A549 (cell line): ENCODE results near the gene TRIM39. TPM values are rescaled to one million over a fixed set of nuclear protein-coding genes. Genes with fewer than 3 reads are reported as not detected.

Source experiments
- ATAC-seq, 2 experiments: fragments of 200-7000 bp in 1 of 2; fragments of >200 bp in 1 of 2; cut with Nextera tagmentation in 1 of 2; cut with Tn5 transposase in 1 of 2; 3 replicates each; pipeline versions ENCODE4 v1.8.0 to v1.9.1; 2018 to 2020; ENCODE audit warnings: mild to moderate bottlenecking in 1 of 2, moderate library complexity in 1 of 2
- CTCF ChIA-PET: fragments of 300-600 bp; sonication (Branson Sonifier 250); formaldehyde crosslinking; extraction: SDS; loops from one replicate; lab custom pipeline; 2021; ENCODE audit warnings: antibody characterized with exemption, inconsistent platforms; lab: Yijun Ruan, JAX
- POLR2A ChIA-PET: fragments of 350-600 bp; formaldehyde crosslinking; extraction: SDS; loops from one replicate; lab custom pipeline; 2021; ENCODE audit warnings: antibody characterized with exemption, inconsistent platforms; lab: Yijun Ruan, JAX
- DNase-seq, 2 experiments: peaks; one replicate each; pipeline versions ENCODE4 v3.0.0 to v3.0.0-alpha.2; 2011 to 2016; ENCODE audit warnings: low read depth in 1 of 2, low spot score in 1 of 2
- FAIRE-seq: peaks from 2 replicates; lab custom pipeline; 2011; peaks lifted over from hg19 to GRCh38; lab: Jason Lieb, UNC
- H3K27ac ChIP-seq, 2 experiments: fragments of >200 bp; sonication (Bioruptor Twin); formaldehyde crosslinking; 3 replicates each; pipeline ENCODE4 v1.5.1; 2016 to 2017
- H3K4me1 ChIP-seq: fragments of >200 bp; sonication (Bioruptor Twin); formaldehyde crosslinking; 3 replicates; pipeline ENCODE4 v1.6.1; 2016
- H3K4me2 ChIP-seq: fragments of >200 bp; sonication (Bioruptor Twin); formaldehyde crosslinking; 3 replicates; pipeline ENCODE4 v1.6.1; 2016
- H3K4me3 ChIP-seq: fragments of >200 bp; sonication (Bioruptor Twin); formaldehyde crosslinking; 3 replicates; pipeline ENCODE4 v1.5.1; 2016
- H3K9me3 ChIP-seq: fragments of >200 bp; sonication (Bioruptor Twin); formaldehyde crosslinking; 3 replicates; pipeline ENCODE4 v1.6.1; 2016
- BHLHE40 ChIP-seq: IDR thresholded peaks from 2 replicates; pipeline ENCODE4 v1.6.1; 2012; ENCODE audit warnings: low read depth, low read length, inconsistent platforms
- CBX2 ChIP-seq: fragments of 200-600 bp; sonication (generic); IDR thresholded peaks from 2 replicates; pipeline ENCODE4 v1.6.1; 2016; ENCODE audit warnings: low read depth, mild to moderate bottlenecking, borderline replicate concordance
- CBX8 ChIP-seq: fragments of 200-600 bp; sonication (generic); IDR thresholded peaks from 2 replicates; pipeline ENCODE4 v1.6.1; 2016
- CTCF ChIP-seq: fragments of >200 bp; sonication (Bioruptor Twin); formaldehyde crosslinking; IDR thresholded peaks from 3 replicates; pipeline ENCODE4 v1.5.1; 2016
- EHF ChIP-seq: fragments of 250-450 bp; sonication (Bioruptor Pico); IDR thresholded peaks from 2 replicates; pipeline ENCODE4 v1.5.0; 2020; ENCODE audit warnings: mild to moderate bottlenecking
- EHMT2 ChIP-seq: fragments of 200-600 bp; sonication (generic); IDR thresholded peaks from 2 replicates; pipeline ENCODE4 v1.6.1; 2016; ENCODE audit warnings: antibody characterized with exemption, low read depth, mild to moderate bottlenecking, moderate library complexity
- EP300 ChIP-seq, 2 experiments: fragments of >200 bp; sonication (Bioruptor Twin); formaldehyde crosslinking; IDR thresholded peaks; 2 replicates in 1 of 2; 3 replicates in 1 of 2; pipeline ENCODE4 v1.6.1; 2016 to 2017
- ESRRA ChIP-seq: fragments of 150-350 bp; IDR thresholded peaks from 2 replicates; pipeline ENCODE4 v1.6.1; 2014; ENCODE audit warnings: mild to moderate bottlenecking, low read length, borderline replicate concordance
- FOSB ChIP-seq: fragments of 250-450 bp; sonication (Bioruptor Pico); IDR thresholded peaks from 2 replicates; pipeline ENCODE4 v1.5.0; 2020; ENCODE audit warnings: mild to moderate bottlenecking, moderate library complexity
- FOSL2 ChIP-seq, 2 experiments: fragments of 450-650 bp in 1 of 2; fragments of >200 bp in 1 of 2; sonication (Bioruptor Twin) in 1 of 2; formaldehyde crosslinking; IDR thresholded peaks; 2 replicates each; pipeline versions ENCODE4 v1.5.0 to v1.6.1; 2016 to 2020; ENCODE audit warnings: mild to moderate bottlenecking in 1 of 2, moderate library complexity in 1 of 2
- HES2 ChIP-seq: fragments of >200 bp; sonication (Bioruptor Twin); formaldehyde crosslinking; IDR thresholded peaks from 2 replicates; pipeline ENCODE4 v1.6.1; 2016
- HOXA7 ChIP-seq: fragments of 250-450 bp; sonication (Bioruptor Pico); IDR thresholded peaks from 2 replicates; pipeline ENCODE4 v1.5.0; 2020; ENCODE audit warnings: mild to moderate bottlenecking, moderate library complexity
- HOXB5 ChIP-seq: fragments of 250-450 bp; sonication (Bioruptor Pico); IDR thresholded peaks from 2 replicates; pipeline ENCODE4 v1.5.0; 2020; ENCODE audit warnings: mild to moderate bottlenecking, moderate library complexity
- JUN ChIP-seq, 2 experiments: fragments of >200 bp; sonication (Bioruptor Twin); formaldehyde crosslinking; IDR thresholded peaks; 2 replicates in 1 of 2; 3 replicates in 1 of 2; pipeline ENCODE4 v1.6.1; 2016 to 2017
- JUNB ChIP-seq: fragments of >200 bp; sonication (Bioruptor Twin); formaldehyde crosslinking; IDR thresholded peaks from 2 replicates; pipeline ENCODE4 v1.6.1; 2016
- KDM5A ChIP-seq: fragments of 200-600 bp; sonication (generic); IDR thresholded peaks from 2 replicates; pipeline ENCODE4 v1.6.1; 2016; ENCODE audit warnings: antibody characterized with exemption, mild to moderate bottlenecking
- MAFK ChIP-seq: fragments of 450-650 bp; IDR thresholded peaks from 2 replicates; pipeline ENCODE4 v1.6.1; 2014; ENCODE audit not compliant: partially characterized antibody
- MAZ ChIP-seq: fragments of 150-350 bp; IDR thresholded peaks from 2 replicates; pipeline ENCODE4 v1.6.1; 2014; ENCODE audit warnings: antibody characterized with exemption, low read depth, low read length, borderline replicate concordance
- NPAS2 ChIP-seq: fragments of 250-450 bp; sonication (Bioruptor Pico); IDR thresholded peaks from 2 replicates; pipeline ENCODE4 v1.8.0; 2022; ENCODE audit warnings: mild to moderate bottlenecking, moderate library complexity, borderline replicate concordance
- PHF8 ChIP-seq: fragments of 200-600 bp; sonication (generic); IDR thresholded peaks from 2 replicates; pipeline ENCODE4 v1.6.1; 2016; ENCODE audit warnings: low read depth, mild to moderate bottlenecking, antibody characterized with exemption, moderate library complexity, borderline replicate concordance
- POLR2A ChIP-seq: IDR thresholded peaks from 2 replicates; pipeline ENCODE4 v1.6.1; 2012; ENCODE audit warnings: mild to moderate bottlenecking, low read length
- RCOR1 ChIP-seq: fragments of 150-350 bp; IDR thresholded peaks from 2 replicates; pipeline ENCODE4 v1.6.1; 2014; ENCODE audit warnings: antibody characterized with exemption, low read length, low read depth
- RNF2 ChIP-seq: fragments of 200-600 bp; sonication (generic); IDR thresholded peaks from 2 replicates; pipeline ENCODE4 v1.6.1; 2016; ENCODE audit warnings: low read depth, mild to moderate bottlenecking, antibody characterized with exemption, moderate library complexity, borderline replicate concordance
- SMC3 ChIP-seq: fragments of >200 bp; sonication (Bioruptor Twin); formaldehyde crosslinking; IDR thresholded peaks from 3 replicates; pipeline ENCODE4 v1.6.1; 2018; ENCODE audit warnings: inconsistent platforms
- WGBS: methylation state at CpG from one replicate; pipeline ENCODE4 v1.1.6; 2017; ENCODE audit errors: missing lambda C conversion rate; 5-methylcytosine and 5-hydroxymethylcytosine counted together
- polyA plus RNA-seq, 4 experiments: library from polyadenylated mRNA; depleted of rRNA in 3 of 4; stranded (reverse); fragments of >200 nt; fragmentation: RNase III in 1 of 4; extraction: RNeasy Plus Mini Kit Qiagen cat#74134 plus additional on column Dnase treatment in 1 of 4; gene quantifications; 2 replicates in 3 of 4; 3 replicates in 1 of 4; pipeline ENCODE4 v1.2.3, GENCODE V29; 2011 to 2017

TRIM39 gene
- polyA plus RNA-seq, 2 of the 4 experiments (the other 2 are of a cell fraction), result 7.1 to 8.1 TPM

GRCh38 chr6:30311671-30312070 lies 15.1 kb upstream of the TRIM39 start:
- CTCF ChIA-PET, result no interaction called here
- DNase-seq (no peak), ATAC-seq (no peak), FAIRE-seq (no peak)
- Histone ChIP-seq H3K9me3 (no peaks in the 10 kb centered on the region; the same call in 2 of the 3 replicates), H3K4me2 (no peak overlapping the region), H3K4me3 (no peak overlapping the region), H3K4me1 (0 out of 3 replicates have a peak, but pooled peaks cover 2% of the 10 kb centered on the region), H3K27ac (no peak overlapping the region)
- WGBS, result 71% methylated on average over 1 of the region's 1 CpG
- POLR2A ChIA-PET, result no interaction called here
- TF ChIP-seq PHF8, result no peak
- TF ChIP-seq EP300 (IDR thresholded peaks at IDR 0.05), result no peak
- TF ChIP-seq CTCF, result no peak
- no peak for TF ChIP-seq MAZ
- no peak for TF ChIP-seq POLR2A
- no peak for TF ChIP-seq FOSL2 (IDR thresholded peaks at IDR 0.05)
- TF ChIP-seq FOSL2 (CRISPR knock-in tag; IDR thresholded peaks at IDR 0.05), result no peak
- TF ChIP-seq JUN (IDR thresholded peaks at IDR 0.05), result no peak
- no peak for TF ChIP-seq KDM5A
- no peak for TF ChIP-seq HOXB5 (CRISPR knock-in tag)
- no peak for TF ChIP-seq HOXA7 (CRISPR knock-in tag)
- TF ChIP-seq CBX2, result no peak
- TF ChIP-seq MAFK, result no peak

GRCh38 chr6:30312266-30312665 lies 14.5 kb upstream of the TRIM39 start:
- no peak for FAIRE-seq
- CTCF ChIA-PET, result no interaction called here
- POLR2A ChIA-PET, result no interaction called here
- H3K9me3 ChIP-seq, result no peaks in the 10 kb centered on the region
- no peak for ATAC-seq
- TF ChIP-seq JUNB (no peak), EHF (CRISPR knock-in tag) (no peak), RNF2 (no peak), ESRRA (no peak), RCOR1 (no peak)
- no peak overlapping the region for H3K4me2 ChIP-seq
- H3K4me1 ChIP-seq, result 0 out of 3 replicates have a peak, but pooled peaks cover 2% of the 10 kb centered on the region
- 86% methylated on average over 2 of the region's 2 CpGs for WGBS
- no peak for DNase-seq
- H3K27ac ChIP-seq, result no peak overlapping the region
- no peak overlapping the region for H3K4me3 ChIP-seq

- WGBS, result 100% methylated on average over 1 of the region's 1 CpG
- CTCF ChIA-PET, result no interaction called here
These were observed 13.9 kb upstream of the TRIM39 start for GRCh38 chr6:30312676-30313321.

More at GRCh38 chr6:30312676-30313321, 13.9 kb upstream of the TRIM39 start:
- no peak overlapping the region for H3K4me2 ChIP-seq
- no peak overlapping the region for H3K27ac ChIP-seq
- H3K4me1 ChIP-seq, result 0 out of 3 replicates have a peak, but pooled peaks cover 2% of the 10 kb centered on the region
- FAIRE-seq (no peak), DNase-seq (no peak), ATAC-seq (no peak)
- POLR2A ChIA-PET, result no interaction called here
- TF ChIP-seq CBX2, result no peak
- TF ChIP-seq FOSL2 (IDR thresholded peaks at IDR 0.05), result no peak
- TF ChIP-seq FOSL2 (CRISPR knock-in tag; IDR thresholded peaks at IDR 0.05), result no peak
- TF ChIP-seq EHMT2, result no peak
- TF ChIP-seq NPAS2 (CRISPR knock-in tag), result no peak
- TF ChIP-seq RCOR1, result no peak
- TF ChIP-seq MAFK, result no peak
- no peak for TF ChIP-seq CTCF
- no peak for TF ChIP-seq BHLHE40
- no peak for TF ChIP-seq FOSB (CRISPR knock-in tag)
- TF ChIP-seq SMC3, result no peak
- no peak for TF ChIP-seq HES2
- TF ChIP-seq CBX8, result no peak
- TF ChIP-seq MAZ, result no peak
- H3K4me3 ChIP-seq, result no peak overlapping the region
- H3K9me3 ChIP-seq, result no peaks in the 10 kb centered on the region
